NCI-H2081 (cell line): ENCODE results near the gene PIM2.

ENCODE experiments used
- DNase-seq, 2 experiments: peaks; one replicate each; lab custom pipeline; 2025; lab: John Stamatoyannopoulos, UW

Gene PIM2

GRCh38 chrX:48935301-48935670 lies 16.5 kb upstream of the PIM2 start:
- DNase-seq: no peak

GRCh38 chrX:48934581-48935300 lies 15.9 kb upstream of the PIM2 start:
- no peak for DNase-seq

- DNase-seq: no peak
Measured at GRCh38 chrX:48933757-48934156, 14.9 kb upstream of the PIM2 start.

DNA sequence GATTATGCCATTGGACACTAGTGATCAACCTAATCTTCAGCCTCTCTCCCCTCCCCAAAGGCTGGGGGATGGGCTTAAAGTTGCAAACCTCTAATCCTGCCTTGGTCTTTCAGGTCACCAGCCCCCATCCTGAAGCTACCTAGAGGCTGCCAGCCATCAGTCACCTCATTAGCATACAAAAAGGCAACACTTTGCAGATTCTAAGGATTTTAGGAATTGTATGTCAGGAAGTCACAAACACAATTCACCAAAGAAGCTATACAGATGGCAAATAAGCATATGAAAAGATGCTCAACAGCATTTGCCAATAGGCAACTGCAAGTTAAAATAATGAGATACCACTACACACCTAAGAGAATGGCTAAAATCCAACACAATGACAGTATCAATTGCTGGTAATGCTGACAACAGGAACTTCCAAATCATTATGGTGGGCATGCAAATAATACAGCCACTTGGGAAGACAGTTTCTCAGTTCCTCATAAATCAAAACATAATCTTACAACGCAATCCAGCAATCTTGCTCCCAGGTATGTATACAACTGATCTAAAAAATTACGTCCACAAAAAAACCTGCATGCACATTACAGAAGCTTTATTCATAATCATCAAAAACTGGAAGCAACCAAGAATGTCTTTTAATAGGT lies 9.0 kb upstream of the PIM2 start:
- no peak for DNase-seq

DNA sequence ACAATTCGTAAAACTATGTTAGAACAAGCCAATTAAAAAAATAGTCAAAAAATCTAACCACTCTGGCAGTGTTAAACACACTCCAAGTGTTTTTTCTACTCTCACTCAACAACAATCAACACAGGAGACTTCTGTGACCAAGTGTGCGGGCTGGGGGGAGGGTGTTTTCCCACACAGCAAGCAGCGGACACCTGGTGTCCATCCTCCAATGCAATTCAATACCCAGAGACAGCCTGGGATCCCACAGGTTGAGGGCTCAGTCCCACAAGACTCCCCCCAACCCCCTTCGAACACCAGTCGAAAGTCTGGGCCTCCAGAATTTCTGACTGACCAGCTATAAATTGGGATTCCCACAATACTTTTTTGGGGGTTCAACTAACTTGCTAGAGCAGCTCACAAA lies 8.3 kb upstream of the PIM2 start:
- no peak for DNase-seq

- no peak for DNase-seq
Measured at GRCh38 chrX:48924270-48924669, 5.4 kb upstream of the PIM2 start.

GRCh38 chrX:48923771-48924170 lies 4.9 kb upstream of the PIM2 start:
- DNase-seq: no peak

- no peak for DNase-seq
Measured at GRCh38 chrX:48920718-48921104, 1.9 kb upstream of the PIM2 start.

- no peak for DNase-seq
Measured at GRCh38 chrX:48919947-48920717, 1.3 kb upstream of the PIM2 start.

GRCh38 chrX:48919360-48919841 lies 577 bp upstream of the PIM2 start:
- no peak for DNase-seq

DNA sequence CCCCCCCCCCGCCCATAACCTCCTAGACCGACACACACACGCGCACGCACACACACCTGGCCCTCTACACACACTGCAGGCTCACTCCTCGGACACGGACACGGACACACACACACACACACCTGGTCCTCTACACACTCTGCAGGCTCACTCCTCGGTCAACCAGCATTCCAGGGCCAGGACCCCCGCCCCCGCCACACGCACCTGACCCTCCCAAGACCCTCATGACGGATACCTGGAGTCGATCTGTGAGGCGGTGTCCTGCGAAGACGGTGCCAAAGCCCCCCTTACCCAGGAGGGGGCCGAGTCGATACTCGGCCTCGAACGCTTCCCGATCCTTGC lies 552 bp downstream of the PIM2 start:
- no peak for DNase-seq

- DNase-seq: peak; percentile 87 to 89
Measured at GRCh38 chrX:48917139-48918001, 1.5 kb downstream of the PIM2 start.

- no peak for DNase-seq
Measured at GRCh38 chrX:48914593-48915493, 4.0 kb downstream of the PIM2 start.

GRCh38 chrX:48913605-48914366 lies 5.0 kb downstream of the PIM2 start:
- DNase-seq: no peak

- peak; percentile 81 to 91 for DNase-seq
Measured at GRCh38 chrX:48911412-48912182, 7.2 kb downstream of the PIM2 start, which contains the start of gene SLC35A2. Gene SLC35A2, minus strand, starts transcription at chrX:48911646. Its CDS starts 10 bp downstream, at chrX:48911636.

GRCh38 chrX:48910926-48911411 lies 7.9 kb downstream of the PIM2 start:
- DNase-seq: no peak

DNA sequence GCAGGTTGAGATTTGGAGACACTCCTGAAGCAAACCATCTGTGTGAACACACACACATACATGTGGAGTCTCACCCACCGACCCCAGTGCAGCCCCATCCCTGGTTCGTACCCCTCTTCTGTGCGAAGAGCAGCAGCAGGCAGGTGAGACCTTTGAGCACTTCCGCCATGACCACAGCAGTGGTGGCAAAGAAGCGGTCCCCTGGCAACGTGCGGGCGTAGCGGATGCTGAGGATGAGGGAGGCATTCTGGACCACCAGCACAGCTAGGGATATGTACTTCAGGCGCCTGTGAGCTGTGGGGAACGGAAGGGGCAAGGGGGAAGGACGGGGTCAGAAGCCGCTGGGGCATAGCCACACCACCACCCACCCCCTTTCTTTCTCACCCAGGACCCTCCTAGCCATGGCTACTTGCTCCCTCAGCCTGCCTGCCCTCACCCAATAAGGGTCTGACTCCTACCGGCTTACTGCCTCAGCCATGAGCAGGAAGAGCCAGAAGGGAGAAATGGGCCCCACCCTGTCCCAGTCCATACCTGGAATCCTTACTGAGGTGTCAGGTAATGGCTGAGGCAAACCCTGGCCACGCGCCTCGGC lies 9.0 kb downstream of the PIM2 start:
- no peak for DNase-seq

DNA sequence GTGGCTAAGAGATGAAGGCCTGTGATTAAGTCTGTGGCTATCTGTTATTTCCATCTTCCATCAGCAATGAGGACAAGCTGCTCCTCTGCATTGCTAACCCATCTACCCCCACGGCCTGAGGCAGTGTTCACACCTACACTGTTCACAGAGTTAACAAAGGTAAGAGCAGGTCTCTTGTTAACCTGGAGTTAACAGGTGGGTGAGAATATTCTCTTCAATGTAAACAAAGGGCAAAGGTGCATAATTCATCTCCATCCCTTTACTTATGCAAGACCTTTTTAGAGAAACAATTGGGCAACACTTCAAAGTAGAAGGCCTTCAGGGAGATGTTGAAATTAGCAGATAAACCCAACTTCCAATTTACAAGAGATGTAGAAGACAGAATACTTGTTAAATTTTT lies 10.2 kb downstream of the PIM2 start:
- no peak for DNase-seq
